ENCODE results near the gene SLCO3A1. TPM values are rescaled to one million over a fixed set of nuclear protein-coding genes. Genes with fewer than 3 reads are reported as not detected.

Gene SLCO3A1
- total and polyA plus RNA-seq, 2 of the 8 experiments (the other 6 are each of a cell fraction or from before 2014, with no cell fraction given), result 15.1 to 20.4 TPM

- H3K9ac ChIP-seq (replicated peaks in 1 of 4; ENCODE audit: extremely low read depth in 1 of 4, low read depth in 3 of 4, low read length in 3 of 4), result no peak overlapping the region
- H3K14ac ChIP-seq (ENCODE audit: insufficient read length), result no peak overlapping the region
- no peak overlapping the region for H3K18ac ChIP-seq (ENCODE audit: extremely low read depth, low read length)
- no peak overlapping the region for H3K56ac ChIP-seq (replicated peaks; ENCODE audit: insufficient read length, low read depth, low read length)
- no peaks in the 10 kb centered on the region for H3K79me2 ChIP-seq (ENCODE audit: control insufficient read depth in 1 of 2, insufficient read depth in 2 of 2, low read length in 2 of 2)
- no peaks in the 10 kb centered on the region for H3K79me1 ChIP-seq (ENCODE audit: low read depth, low read length)
- 100% methylated on average over 1 of the region's 1 CpG; no CpG with 5 or more reads in 1 of the 2 experiments for WGBS, 2 experiments (ENCODE audit: extremely low coverage in 1 of 2, insufficient coverage in 1 of 2, insufficient read length in 1 of 2, insufficient replicate concordance in 2 of 2, low coverage in 1 of 2, low lambda C conversion rate in 2 of 2, missing lambda C conversion rate in 1 of 2)
- CTCF ChIA-PET (ENCODE audit: partially characterized antibody), result interaction anchor here (1.1 to 4.6 kb wide), 6 partner anchors 8 to 152 kb away, joined by 3 to 25 read pairs (median 6); no protein-coding TSS in a partner anchor
- H2BK12ac ChIP-seq (ENCODE audit: low read depth, low read length), result no peak overlapping the region
- H3K9me3 ChIP-seq (ENCODE audit: insufficient read depth in 2 of 2, low read depth in 1 of 2, low read length in 1 of 2), result no peaks in the 10 kb centered on the region
- H3K27ac ChIP-seq (ENCODE audit: low read depth, low read length), result no peak overlapping the region
- no peak overlapping the region for H4K5ac ChIP-seq (ENCODE audit: insufficient read length, low read depth, low read length)
- H2BK120ac ChIP-seq (replicated peaks; ENCODE audit: low read depth, low read length), result no peak overlapping the region
- H2BK5ac ChIP-seq (ENCODE audit: low read depth, low read length), result no peak overlapping the region
- DNase-seq (ENCODE audit: low read depth in 1 of 2, low spot score in 2 of 2), result no peak
- FAIRE-seq, result no peak
- no peaks in the 10 kb centered on the region for H3K27me3 ChIP-seq (replicated peaks in 1 of 4; ENCODE audit: control insufficient read depth in 3 of 4, extremely low read depth in 1 of 4, insufficient read depth in 3 of 4, low read length in 3 of 4)
- H3K4me3 ChIP-seq (ENCODE audit: extremely low read depth in 1 of 4, insufficient read depth in 2 of 4, low read depth in 3 of 4, low read length in 4 of 4), result no peak overlapping the region
- no peak overlapping the region for H4K8ac ChIP-seq (ENCODE audit: extremely low read depth, insufficient read depth, low read length)
- H3K4me1 ChIP-seq (replicated peaks in 1 of 4; ENCODE audit: control insufficient read depth in 3 of 4, insufficient read depth in 4 of 4, low read length in 3 of 4), result peaks cover 18 to 39% (median 30%) of the 10 kb centered on the region in 4 experiments
- TF ChIP-seq KDM1A (IDR thresholded peaks at IDR 0.05; ENCODE audit: borderline replicate concordance, low read length), result 0 out of 2 replicates have a peak, but pooled peaks have one; percentile 20
- TF ChIP-seq GTF2F1 (IDR thresholded peaks at IDR 0.05; ENCODE audit: borderline replicate concordance, low read depth, low read length), result no peak
- H3K4me2 ChIP-seq (ENCODE audit: insufficient read depth in 1 of 2, low read depth in 2 of 2, low read length in 2 of 2), result no peak overlapping the region
- no peak overlapping the region for H4K91ac ChIP-seq (replicated peaks; ENCODE audit: insufficient read length, low read length)
- no peak overlapping the region for H3K4ac ChIP-seq (replicated peaks; ENCODE audit: insufficient read length, low read depth, low read length)
- H3K23ac ChIP-seq (ENCODE audit: insufficient read length), result no peak overlapping the region
- no peaks in the 10 kb centered on the region for H3K23me2 ChIP-seq (ENCODE audit: low read depth, low read length)
- no peak overlapping the region for H2AK5ac ChIP-seq (ENCODE audit: low read depth, low read length)
- POLR2A ChIA-PET (ENCODE audit: partially characterized antibody), result no interaction called here
- H2BK15ac ChIP-seq (ENCODE audit: low read length), result no peak overlapping the region
- H4K20me1 ChIP-seq (replicated peaks in 1 of 2; ENCODE audit: control insufficient read depth in 1 of 2, insufficient read depth in 2 of 2, low read length in 2 of 2), result no peaks in the 10 kb centered on the region
- H2AFZ ChIP-seq (ENCODE audit: low read length), result no peak overlapping the region
- 0 out of 8 replicates have a peak, but pooled peaks cover 0 to under 1% (median 0%) of the 10 kb centered on the region in 4 experiments for H3K36me3 ChIP-seq (ENCODE audit: control insufficient read depth in 2 of 4, insufficient read depth in 4 of 4, low read length in 3 of 4)
- H2BK20ac ChIP-seq (ENCODE audit: low read length), result no peak overlapping the region; the same call in 1 of the 2 replicates
Observed at GRCh38 chr15:92115834-92116233, 262.3 kb downstream of the SLCO3A1 start.
